Tibial nerve (tissue), 4 donors: ENCODE data around the gene ZNF616. TPM values are rescaled to one million over a fixed set of nuclear protein-coding genes. Genes with fewer than 3 reads are reported as not detected.
"Not testable (repeated sequence)": the region's sequence is repeated elsewhere in the genome, so short reads cannot be mapped to it uniquely, and the experiment has no call there.

ENCODE experiments used
- DNase-seq, 2 donors: peaks; one replicate each; pipeline ENCODE4 v3.0.0-alpha.2; 2019; ENCODE audit warnings: low spot score in 2 of 2
- H3K27ac ChIP-seq, 4 donors: fragments of 200-600 bp; sonication (generic) in 3 of 4; one replicate each; pipeline ENCODE4 v1.5.1; 2017 to 2019; ENCODE audit warnings: mild to moderate bottlenecking in 1 of 4
- H3K27me3 ChIP-seq, 2 donors: fragments of 200-600 bp; sonication (generic) in 1 of 2; one replicate each; pipeline versions ENCODE4 v1.5.1 to v1.6.0; 2017 to 2019
- H3K36me3 ChIP-seq, 3 donors: fragments of 200-600 bp; sonication (generic); one replicate each; pipeline ENCODE4 v1.5.1; 2018 to 2019
- H3K4me1 ChIP-seq, 4 donors: fragments of 200-600 bp; sonication (generic) in 3 of 4; one replicate each; pipeline ENCODE4 v1.5.1; 2017 to 2019
- H3K4me3 ChIP-seq, 4 donors: fragments of 200-600 bp; sonication (generic) in 3 of 4; one replicate each; pipeline ENCODE4 v1.5.1; 2017 to 2019; ENCODE audit warnings: mild to moderate bottlenecking in 1 of 4, moderate library complexity in 1 of 4
- H3K9me3 ChIP-seq, 4 donors: fragments of 200-600 bp; sonication (generic) in 3 of 4; one replicate each; pipeline ENCODE4 v1.5.1; 2017 to 2019
- EP300 ChIP-seq, 2 donors: sonication (generic); formaldehyde crosslinking; IDR thresholded peaks; one replicate each; pipeline ENCODE4 v1.6.1; 2017; ENCODE audit warnings: antibody characterized with exemption in 2 of 2, mild to moderate bottlenecking in 1 of 2
- POLR2A ChIP-seq, 2 donors: fragments of 450-650 bp; IDR thresholded peaks; one replicate each; pipeline ENCODE4 v1.6.1; 2017; ENCODE audit warnings: antibody characterized with exemption in 2 of 2, mild to moderate bottlenecking in 2 of 2, moderate library complexity in 2 of 2
- WGBS, 2 donors: methylation state at CpG; one replicate each; pipeline ENCODE4 v1.1.5; 2018; 5-methylcytosine and 5-hydroxymethylcytosine counted together
- total RNA-seq, 4 donors: library from RNA; depleted of rRNA; stranded (reverse); fragments of >200 nt; gene quantifications; one replicate each; pipeline ENCODE4 v1.1.0, GENCODE V29; 2016
- TF ChIP-seq, protein P1 (sequence below), 5 experiments: fragments of 200-600 bp in 3 of 5; fragments of 450-650 bp in 2 of 5; sonication (generic) in 3 of 5; IDR thresholded peaks; one replicate each; pipeline ENCODE4 v1.5.1; 2016 to 2019; ENCODE audit warnings: antibody characterized with exemption in 5 of 5, mild to moderate bottlenecking in 3 of 5, moderate library complexity in 2 of 5

Gene ZNF616
- total RNA-seq, 4 donors from 2014 or later: 5.4 to 18.0 (median 8.7) TPM

DNA sequence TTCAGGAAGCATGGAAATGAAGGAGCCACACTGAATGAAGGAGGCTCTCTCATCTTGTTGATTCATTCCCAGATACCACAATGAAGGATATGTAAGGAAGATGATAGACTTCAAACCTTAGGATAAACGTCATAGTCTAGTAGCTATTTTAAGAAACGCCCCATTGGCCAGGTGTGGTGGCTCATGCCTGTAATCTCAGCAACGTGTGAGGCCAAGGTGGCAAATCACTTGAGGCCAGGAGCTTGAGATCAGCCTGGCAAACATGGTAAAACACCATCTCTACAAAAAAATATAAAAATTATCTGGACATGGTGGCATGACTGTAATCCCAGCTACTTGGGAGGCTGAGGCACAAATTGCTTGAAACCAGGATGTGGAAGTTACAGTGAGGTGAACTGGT is 27.1 kb downstream of the ZNF616 start:
- peaks cover 18 to 100% (median 66%) of the 10 kb centered on the region in 4 donors for H3K9me3 ChIP-seq
- TF ChIP-seq EP300 (IDR thresholded peaks at IDR 0.05): no peak

DNA sequence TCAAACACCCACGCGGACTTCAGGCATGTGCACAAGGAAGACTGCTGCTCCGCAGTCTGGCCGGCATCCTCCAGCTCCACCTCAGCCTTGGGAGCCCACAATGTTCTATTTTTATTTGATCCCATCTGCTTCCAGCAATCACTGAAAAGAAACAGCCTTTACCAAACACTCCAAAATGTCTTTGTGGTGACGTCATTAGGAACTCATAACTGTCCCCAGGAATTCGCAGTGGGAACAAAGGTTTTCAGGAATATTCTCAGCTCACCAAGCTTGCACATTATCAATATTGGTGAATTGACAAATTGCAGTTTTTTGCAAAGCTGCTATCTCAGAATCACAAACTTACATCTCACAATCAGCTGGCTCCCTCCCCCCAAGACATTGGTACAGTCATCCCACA is 29.0 kb downstream of the ZNF616 start:
- Histone ChIP-seq H3K36me3 (peaks cover 2 to 32% (median 6%) of the 10 kb centered on the region in 3 donors), H3K4me3 (no peak overlapping the region), H3K27me3 (no peaks in the 10 kb centered on the region), H3K9me3 (peaks cover 11 to 100% (median 59%) of the 10 kb centered on the region in 4 donors), H3K27ac (no peak overlapping the region), H3K4me1 (no peaks in the 10 kb centered on the region)
- WGBS, 2 donors: 88 to 92% methylated on average over 6 of the region's 6 CpGs
- DNase-seq: no peak
- TF ChIP-seq POLR2A (IDR thresholded peaks at IDR 0.05): no peak
- TF ChIP-seq EP300 (IDR thresholded peaks at IDR 0.05): no peak
- TF ChIP-seq, protein P1, sequence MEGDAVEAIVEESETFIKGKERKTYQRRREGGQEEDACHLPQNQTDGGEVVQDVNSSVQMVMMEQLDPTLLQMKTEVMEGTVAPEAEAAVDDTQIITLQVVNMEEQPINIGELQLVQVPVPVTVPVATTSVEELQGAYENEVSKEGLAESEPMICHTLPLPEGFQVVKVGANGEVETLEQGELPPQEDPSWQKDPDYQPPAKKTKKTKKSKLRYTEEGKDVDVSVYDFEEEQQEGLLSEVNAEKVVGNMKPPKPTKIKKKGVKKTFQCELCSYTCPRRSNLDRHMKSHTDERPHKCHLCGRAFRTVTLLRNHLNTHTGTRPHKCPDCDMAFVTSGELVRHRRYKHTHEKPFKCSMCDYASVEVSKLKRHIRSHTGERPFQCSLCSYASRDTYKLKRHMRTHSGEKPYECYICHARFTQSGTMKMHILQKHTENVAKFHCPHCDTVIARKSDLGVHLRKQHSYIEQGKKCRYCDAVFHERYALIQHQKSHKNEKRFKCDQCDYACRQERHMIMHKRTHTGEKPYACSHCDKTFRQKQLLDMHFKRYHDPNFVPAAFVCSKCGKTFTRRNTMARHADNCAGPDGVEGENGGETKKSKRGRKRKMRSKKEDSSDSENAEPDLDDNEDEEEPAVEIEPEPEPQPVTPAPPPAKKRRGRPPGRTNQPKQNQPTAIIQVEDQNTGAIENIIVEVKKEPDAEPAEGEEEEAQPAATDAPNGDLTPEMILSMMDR (IDR thresholded peaks at IDR 0.05): no peak

More for the DNA sequence above, 27.1 kb downstream of the ZNF616 start:
- peaks cover 7 to 50% (median 16%) of the 10 kb centered on the region in 3 donors for H3K36me3 ChIP-seq
- no peaks in the 10 kb centered on the region for H3K27me3 ChIP-seq
- no peaks in the 10 kb centered on the region for H3K4me1 ChIP-seq
- WGBS, 2 donors: 86 to 94% methylated on average over 3 of the region's 3 CpGs
- no peak for DNase-seq
- H3K4me3 ChIP-seq: no peak overlapping the region
- no peak overlapping the region for H3K27ac ChIP-seq

DNA sequence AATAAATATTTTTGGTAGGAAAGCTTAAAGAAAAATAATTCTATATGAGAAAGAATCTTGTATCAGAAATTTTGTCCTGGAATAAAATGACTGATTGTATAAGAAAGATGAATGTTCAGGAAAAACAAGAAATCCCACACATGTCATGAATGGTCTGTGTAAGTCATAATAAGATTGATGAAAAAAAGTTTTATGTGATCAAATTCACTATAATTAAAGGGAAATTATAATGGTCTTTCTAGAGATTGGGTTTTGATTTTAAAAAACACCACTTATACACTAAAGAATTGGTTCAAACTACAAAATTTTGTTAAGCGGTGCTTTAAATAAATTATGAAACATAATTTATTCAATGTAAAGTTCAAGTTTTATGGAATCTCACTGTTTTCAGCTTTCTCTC is 37.0 kb downstream of the ZNF616 start:
- H3K4me1 ChIP-seq: no peaks in the 10 kb centered on the region
- no peak overlapping the region for H3K27ac ChIP-seq
- H3K36me3 ChIP-seq: no peaks in the 10 kb centered on the region
- H3K9me3 ChIP-seq: peaks cover 0 to 77% (median 18%) of the 10 kb centered on the region in 4 donors
- no peaks in the 10 kb centered on the region for H3K27me3 ChIP-seq
- TF ChIP-seq, protein P1 (IDR thresholded peaks at IDR 0.05): no peak
- TF ChIP-seq EP300 (IDR thresholded peaks at IDR 0.05): no peak
- DNase-seq: no peak
- H3K4me3 ChIP-seq: no peak overlapping the region
- WGBS, 2 donors: 97 to 100% methylated on average over 1 of the region's 1 CpG

DNA sequence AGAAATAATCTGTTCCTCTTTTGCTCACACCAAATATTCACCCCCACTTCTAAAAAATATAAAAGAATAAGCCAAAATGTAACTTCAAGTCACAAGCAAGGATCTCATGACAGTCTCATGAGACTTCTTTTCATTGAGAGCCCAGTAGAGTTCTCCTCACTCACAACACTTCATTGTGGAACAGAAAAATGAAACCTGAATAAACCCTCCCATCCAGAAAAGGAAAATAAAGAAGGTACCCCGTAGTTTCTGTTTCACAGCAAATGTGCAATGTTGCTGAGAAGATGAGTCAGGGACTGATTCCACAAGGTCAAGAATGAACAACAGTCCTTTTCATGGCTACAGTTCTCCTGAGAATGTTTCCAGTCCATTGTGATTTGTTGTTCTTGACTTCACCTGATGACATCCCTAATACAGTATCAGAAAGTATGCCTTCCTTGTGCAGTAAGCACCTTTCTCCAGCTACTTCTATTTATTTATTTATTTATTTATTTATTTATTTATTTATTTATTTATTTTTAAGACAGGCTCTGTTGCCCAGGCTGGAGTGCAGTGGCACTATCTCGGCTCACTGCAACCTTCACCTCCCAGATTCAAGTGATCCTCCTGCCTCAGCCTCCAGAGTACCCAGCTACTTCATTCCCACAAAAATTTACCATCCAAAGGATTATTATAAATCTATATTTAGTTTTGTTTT is 37.7 kb downstream of the ZNF616 start:
- H3K4me1 ChIP-seq: no peaks in the 10 kb centered on the region
- no peaks in the 10 kb centered on the region for H3K27me3 ChIP-seq
- WGBS, 2 donors: 81 to 88% methylated on average over 2 of the region's 2 CpGs
- no peaks in the 10 kb centered on the region for H3K36me3 ChIP-seq
- H3K4me3 ChIP-seq: no peak overlapping the region
- TF ChIP-seq, protein P1 (IDR thresholded peaks at IDR 0.05): no peak
- no peak for TF ChIP-seq EP300 (IDR thresholded peaks at IDR 0.05)
- no peak for TF ChIP-seq POLR2A (IDR thresholded peaks at IDR 0.05)
- H3K27ac ChIP-seq: no peak overlapping the region
- no peak for DNase-seq
- peaks cover 0 to 77% (median 15%) of the 10 kb centered on the region in 4 donors for H3K9me3 ChIP-seq

DNA sequence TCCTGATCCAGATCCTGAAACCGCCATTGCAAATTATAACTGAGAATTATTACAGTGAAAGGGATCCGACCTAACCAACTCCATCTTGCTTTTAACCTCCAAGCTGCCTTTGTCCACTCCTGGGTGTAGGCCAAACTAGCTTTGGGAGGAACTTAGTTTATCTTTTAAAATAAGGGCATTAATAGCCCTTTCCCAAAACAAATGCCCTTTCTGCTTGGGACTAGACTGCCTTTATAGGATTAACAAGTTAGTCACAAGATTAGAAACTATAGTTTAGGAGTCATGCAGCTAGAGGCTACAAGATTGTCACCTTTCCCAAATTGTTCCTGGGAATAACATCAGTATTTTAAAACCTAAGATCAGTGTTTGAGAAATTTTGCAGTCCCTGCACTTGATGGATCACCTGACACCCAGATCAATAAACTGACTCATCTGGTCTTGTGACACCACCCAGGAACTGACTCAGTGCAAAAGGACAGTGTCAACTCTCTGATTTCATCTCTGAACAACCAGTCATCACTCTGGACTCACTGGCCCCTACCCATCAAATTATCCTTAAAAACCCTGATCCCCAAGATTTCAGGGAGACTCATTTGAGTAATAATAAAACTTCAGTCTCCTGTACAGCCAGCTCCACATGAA is 40.1 kb downstream of the ZNF616 start:
- peaks cover 0 to 3% (median under 1%) of the 10 kb centered on the region in 4 donors for H3K4me1 ChIP-seq
- H3K27me3 ChIP-seq: no peaks in the 10 kb centered on the region
- no peaks in the 10 kb centered on the region for H3K36me3 ChIP-seq
- no peak for DNase-seq
- WGBS, 2 donors: 88 to 91% methylated on average over 2 of the region's 2 CpGs
- H3K27ac ChIP-seq: no peak overlapping the region
- no peak overlapping the region for H3K4me3 ChIP-seq
- peaks cover 0 to 59% (median 6%) of the 10 kb centered on the region in 4 donors for H3K9me3 ChIP-seq
- TF ChIP-seq EP300 (IDR thresholded peaks at IDR 0.05) (no peak), POLR2A (IDR thresholded peaks at IDR 0.05) (no peak)
- TF ChIP-seq, protein P1 (IDR thresholded peaks at IDR 0.05): no peak

DNA sequence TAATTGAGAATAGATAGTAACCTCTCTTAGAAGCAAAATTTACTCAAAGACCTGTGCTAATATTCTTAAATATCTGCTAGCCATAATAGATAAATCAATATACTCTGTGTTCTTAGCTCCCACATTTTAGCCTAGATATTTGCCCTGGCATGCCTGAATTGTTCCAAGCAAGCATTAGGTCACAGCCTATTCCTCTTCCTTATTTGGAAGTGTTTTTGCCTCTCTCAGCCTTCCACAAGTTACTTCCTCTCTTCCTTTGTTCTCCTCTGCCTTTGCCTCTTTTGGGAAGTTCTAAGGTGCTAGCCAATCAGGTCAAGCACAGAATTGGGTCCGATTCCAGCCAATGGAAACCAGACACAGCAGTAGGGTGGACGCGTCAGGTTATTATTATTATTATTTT is 43.3 kb downstream of the ZNF616 start:
- H3K27me3 ChIP-seq, H3K4me3 ChIP-seq, DNase-seq: not testable (repeated sequence)
- Histone ChIP-seq H3K4me1 (peaks cover 0 to 34% (median 9%) of the 10 kb centered on the region in 4 donors), H3K27ac (peak overlapping the region in 1 of 4 donors; percentile 83), H3K9me3 (peaks cover 0 to 47% (median 3%) of the 10 kb centered on the region in 4 donors), H3K36me3 (peaks cover 0 to 25% (median 0%) of the 10 kb centered on the region in 3 donors)
- WGBS, 2 donors: 77 to 95% methylated on average over 3 of the region's 3 CpGs
